ENCODE measurements around the gene XRRA1.
"Not testable (repeated sequence)": the region's sequence is repeated elsewhere in the genome, so short reads cannot be mapped to it uniquely, and the experiment has no call there.

The XRRA1 gene

DNA sequence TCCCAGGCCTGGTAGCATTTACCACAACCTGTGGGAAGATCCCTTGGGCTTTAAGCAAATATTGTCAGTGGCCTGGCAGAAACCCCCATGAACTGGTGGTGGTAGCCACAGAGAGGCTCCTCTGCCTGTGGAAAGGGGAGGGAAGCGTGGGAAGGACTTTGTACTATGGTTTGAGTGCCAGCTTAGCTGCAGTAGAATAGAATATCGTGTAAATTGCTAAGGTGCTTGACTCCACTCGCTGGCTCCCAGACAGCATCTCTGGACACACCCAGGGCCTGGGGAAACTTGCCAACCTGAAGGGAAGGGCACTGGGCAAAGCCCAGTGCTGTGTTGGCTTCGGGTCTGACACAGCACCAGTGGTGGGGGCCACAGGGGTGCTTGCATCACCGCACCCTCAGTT, 52.6 kb downstream of the XRRA1 start:
- no peak for DNase-seq (ENCODE audit: low read depth in 2 of 2, low spot score in 1 of 2)

DNA sequence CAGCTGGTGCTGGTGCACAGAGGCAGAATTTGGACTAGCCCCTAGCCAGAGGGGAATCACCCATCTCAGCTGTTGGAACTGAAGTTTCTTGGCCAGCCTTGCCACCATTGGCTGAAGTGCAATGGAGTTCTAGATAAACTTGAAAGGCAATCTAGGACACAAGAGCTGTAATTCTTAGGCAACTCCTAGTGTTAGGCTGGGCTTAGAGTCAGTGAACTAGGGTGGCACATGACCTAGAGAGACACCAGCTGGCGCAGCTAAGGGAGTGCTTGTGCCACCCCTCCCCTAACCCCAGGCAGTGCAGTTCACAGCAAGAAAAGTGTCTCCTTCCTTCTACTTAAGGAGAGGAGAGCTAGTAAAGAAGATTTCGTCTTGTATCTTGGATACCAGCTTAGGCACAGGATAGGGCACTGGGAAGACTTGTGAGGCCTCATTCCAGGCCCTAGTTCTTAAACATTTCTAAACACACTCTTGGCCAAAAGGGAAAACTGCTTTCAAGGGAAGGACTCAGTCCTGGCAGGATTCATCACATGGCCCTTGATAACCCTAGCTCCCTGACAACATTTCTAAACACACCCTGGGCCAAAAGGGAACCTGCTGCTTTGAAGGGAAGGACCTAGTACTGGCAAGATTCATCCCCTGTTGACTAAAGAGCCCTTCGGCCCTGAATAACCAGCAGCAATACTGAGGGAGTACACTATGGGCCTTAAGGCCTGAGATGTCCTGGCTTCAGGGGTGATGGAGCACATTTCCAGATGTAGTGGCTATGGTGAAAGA, 53.4 kb downstream of the XRRA1 start:
- DNase-seq (ENCODE audit: low read depth in 2 of 2, low spot score in 1 of 2): no peak

DNA sequence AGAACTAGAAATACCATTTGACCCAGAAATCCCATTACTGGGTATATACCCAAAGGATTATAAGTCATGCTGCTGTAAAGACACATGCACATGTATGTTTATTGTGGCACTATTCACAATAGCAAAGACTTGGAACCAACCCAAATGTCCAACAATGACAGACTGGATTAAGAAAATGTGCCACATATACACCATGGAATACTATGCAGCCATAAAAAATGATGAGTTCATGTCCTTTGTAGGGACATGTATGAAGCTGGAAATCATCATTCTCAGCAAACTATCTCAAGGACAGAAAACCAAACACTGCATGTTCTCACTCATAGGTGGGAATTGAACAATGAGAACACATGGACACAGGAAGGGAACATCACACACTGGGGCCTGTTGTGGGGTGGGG, 55.9 kb downstream of the XRRA1 start:
- DNase-seq (ENCODE audit: low read depth in 2 of 2, low spot score in 1 of 2): not testable (repeated sequence)

DNA sequence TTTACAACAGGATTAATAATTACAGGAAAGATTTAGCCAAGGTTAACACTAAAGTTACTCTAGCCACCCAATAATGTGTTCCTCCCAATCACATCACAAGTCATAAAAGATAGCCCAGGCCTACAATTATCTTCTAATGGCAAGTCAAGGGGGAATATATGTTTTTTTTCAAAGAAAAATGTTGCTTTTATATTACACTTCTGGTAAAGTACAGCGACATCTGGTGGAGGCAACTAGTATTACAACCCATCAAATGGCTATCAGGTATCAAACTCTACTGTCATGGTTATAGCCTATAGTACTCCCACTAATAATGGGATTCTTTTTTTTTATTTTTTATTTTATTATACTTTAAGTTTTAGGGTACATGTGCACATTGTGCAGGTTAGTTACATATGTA, 71.8 kb downstream of the XRRA1 start:
- DNase-seq (ENCODE audit: low read depth in 2 of 2, low spot score in 1 of 2): no peak

DNA sequence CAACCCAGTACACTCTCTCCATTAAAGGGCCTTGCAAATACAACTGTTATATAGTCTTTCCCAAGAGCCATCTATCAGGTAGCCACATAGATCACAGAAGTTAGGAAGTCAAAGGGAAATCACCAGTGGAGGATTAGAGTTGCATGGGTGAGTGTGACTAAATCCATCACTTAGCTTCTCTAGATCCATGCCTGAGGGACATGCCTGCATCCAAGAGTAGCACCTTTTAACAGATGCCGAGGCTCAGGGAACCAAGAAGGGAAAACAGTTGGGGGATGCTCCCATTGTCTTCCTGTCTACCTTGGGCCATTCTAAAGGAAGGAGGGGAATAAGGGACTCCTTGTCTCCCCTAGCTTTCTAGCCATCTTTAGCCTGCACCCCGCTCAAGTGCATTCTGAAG, 77.9 kb downstream of the XRRA1 start:
- no peak for DNase-seq (ENCODE audit: low read depth in 2 of 2, low spot score in 1 of 2)

DNA sequence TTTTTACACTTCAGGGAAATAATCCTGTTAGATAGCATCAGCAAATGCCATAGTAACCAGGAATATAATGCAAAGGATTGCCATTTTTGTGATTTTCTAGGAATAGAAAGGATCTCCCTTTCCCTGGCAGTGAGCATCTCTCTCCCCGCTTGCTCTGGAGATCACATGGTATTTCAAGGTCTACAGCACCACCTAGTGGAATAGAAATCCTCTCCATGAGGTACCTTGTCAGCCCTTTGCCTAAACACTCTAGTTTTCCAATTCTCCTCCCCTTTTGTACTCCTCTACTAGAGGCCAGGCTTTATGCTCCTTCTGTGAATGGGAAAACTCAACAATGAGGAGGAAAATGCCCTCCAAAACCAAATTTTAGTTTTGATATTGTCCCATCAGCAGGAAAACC, 78.4 kb downstream of the XRRA1 start:
- no peak for DNase-seq (ENCODE audit: low read depth in 2 of 2, low spot score in 1 of 2)

DNA sequence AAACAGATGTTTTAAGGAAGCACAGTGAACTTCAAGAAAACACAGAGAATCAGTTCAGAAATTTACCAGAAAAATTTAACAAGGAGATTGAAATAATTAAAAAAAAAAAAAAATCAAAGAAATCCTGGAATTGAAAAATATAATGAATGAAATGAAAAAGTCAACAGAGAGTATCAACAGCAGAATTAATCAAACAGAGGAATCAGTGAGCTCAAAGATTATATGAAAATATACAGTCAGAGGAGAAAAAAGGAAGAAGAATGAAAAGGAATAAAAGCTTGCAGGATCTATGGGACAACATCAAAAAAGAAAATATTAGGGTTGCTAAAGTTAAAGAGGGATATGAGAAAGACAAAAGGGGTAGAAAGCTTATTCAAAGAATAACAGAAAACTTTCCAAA, 82.3 kb downstream of the XRRA1 start:
- no peak for DNase-seq (ENCODE audit: low read depth in 2 of 2, low spot score in 1 of 2)

DNA sequence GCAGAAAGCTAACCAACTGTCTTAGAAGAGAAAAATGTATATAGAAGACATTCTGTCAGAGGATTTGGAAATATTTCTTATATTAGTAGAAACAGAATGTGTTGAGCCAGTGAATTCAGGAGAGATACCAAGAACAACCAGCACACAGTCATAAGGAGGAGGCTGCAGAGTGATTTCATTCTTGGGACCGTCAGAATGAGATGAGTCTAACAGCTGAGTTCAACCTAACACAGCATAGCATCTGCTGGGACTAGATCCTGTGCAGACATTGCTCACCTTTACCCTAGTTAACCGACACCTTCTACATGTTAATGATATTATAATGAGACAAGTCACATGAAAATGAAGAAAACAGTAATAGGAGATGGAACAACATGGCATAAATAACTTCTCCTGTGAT, 85.5 kb downstream of the XRRA1 start:
- no peak for DNase-seq (ENCODE audit: low read depth in 2 of 2, low spot score in 1 of 2)

DNA sequence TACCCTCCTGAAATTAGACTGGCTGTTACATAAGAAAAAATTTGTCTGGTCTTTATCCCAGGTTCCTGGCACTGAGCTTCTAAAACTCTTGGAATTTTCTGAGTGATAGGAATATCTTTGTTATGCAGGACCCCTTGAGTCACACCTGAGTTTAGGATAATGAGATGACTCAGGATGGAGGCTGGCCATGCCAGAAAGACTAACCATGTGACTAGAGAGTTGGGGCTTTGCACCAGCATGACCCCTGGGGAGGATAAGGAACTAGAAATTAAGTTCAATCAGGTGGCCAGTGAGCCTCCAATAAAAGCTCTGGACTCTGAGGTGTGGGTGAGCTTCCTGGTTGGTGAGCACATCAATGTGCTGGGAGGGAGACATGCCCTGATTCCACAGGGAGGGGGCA, 88.1 kb downstream of the XRRA1 start:
- no peak for DNase-seq (ENCODE audit: low read depth in 2 of 2, low spot score in 1 of 2)

DNA sequence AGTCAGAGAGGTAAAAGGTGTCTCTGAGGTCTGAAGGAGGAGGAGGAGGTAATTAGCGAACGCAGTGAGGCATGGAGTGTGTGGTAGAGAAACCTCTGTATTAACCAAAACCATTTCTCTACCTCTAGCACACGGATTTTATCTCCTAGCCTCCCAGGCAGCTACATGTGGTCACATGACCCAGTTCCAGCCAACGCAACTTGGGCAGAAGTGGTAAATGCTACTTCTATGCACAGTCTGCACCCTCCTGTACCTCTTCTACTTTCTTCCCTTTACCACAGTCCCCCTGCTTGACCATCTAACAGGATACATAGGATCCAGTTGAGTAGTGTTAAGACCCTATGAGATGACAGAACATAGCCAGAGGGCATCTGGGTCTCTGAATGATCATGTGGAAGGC, 95.7 kb downstream of the XRRA1 start:
- DNase-seq (ENCODE audit: low read depth in 2 of 2, low spot score in 1 of 2): no peak

DNA sequence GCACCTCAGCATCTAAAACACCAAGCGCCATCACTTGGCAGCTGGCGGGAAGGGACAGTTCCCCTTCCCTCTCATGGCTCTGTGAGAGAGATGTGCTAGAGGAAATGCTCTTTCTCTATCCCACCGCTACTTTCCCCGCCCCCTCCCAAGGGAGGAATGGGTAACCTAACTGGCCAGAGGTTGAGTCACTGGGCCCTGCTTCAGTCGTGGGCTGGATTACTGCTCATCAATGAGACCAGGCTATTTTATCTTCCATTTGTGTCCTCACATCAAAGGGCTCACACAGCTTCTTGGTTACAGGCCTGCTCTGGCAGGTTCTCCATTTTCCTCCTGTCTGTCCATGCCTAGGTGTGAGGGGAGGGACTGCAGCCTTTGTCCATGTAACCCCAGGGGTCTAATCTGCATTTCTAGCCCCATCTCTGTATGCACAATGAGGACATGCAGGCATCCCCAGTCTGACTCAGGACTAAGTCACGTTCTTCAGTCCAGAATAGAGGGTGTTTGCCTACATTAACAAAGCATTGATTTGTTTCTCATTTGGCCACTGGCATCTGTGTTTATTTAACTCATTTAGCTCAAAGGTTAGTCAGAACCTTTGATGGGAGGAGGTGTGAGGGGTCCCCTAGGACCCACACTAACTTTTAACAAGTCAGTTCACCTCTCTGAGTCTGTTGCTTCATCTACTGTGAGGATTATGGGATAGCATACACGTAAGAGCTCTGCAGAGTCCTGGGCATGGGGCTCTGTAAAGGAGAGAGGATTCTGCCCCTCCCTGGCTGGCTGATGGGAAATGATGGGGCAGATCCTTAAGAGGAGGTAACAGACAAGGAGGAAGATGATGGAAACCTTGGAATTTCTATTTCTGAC, 99.1 kb downstream of the XRRA1 start:
- no peak for DNase-seq (ENCODE audit: low read depth in 2 of 2, low spot score in 1 of 2)

DNA sequence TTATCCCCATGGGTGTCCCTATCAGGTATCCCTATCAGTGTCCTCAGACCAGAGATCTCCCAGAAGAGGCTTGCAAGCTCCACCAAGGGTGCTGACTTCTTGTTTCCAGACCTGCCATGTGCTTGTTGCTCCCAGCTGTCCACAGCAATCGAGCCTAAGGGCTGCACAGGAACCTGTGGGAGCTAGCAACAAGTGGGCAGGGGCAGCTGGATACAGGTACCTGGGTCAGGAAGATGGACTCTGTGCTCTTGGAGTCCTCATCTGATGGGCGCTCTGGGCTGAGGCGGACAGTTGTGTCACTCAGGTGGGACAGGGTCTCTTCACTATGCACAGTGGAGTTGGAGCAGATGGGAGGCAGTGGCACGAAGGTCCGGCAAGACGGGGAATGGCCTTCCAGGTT, 101.0 kb downstream of the XRRA1 start:
- DNase-seq (ENCODE audit: low read depth in 2 of 2, low spot score in 1 of 2): no peak

DNA sequence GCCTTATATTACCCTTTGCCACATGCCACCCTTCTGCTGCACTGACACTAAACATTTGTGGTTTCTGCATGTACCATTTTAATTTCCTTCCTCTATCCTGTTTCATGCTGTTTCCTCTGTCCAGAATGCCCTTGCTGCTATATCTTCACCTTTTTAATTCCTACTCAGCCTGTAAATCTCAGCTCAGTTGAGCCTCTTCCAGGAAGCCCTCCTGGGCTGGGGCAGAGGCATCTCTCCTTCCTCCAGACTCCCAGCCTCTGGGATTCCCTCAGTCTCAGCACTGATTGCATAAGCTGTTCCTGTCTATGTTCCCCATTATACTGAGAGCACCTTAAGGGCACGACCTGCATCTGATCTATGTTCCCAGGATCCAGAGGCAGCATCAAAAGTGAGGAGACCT, 101.5 kb downstream of the XRRA1 start:
- DNase-seq (ENCODE audit: low read depth in 2 of 2, low spot score in 1 of 2): no peak

DNA sequence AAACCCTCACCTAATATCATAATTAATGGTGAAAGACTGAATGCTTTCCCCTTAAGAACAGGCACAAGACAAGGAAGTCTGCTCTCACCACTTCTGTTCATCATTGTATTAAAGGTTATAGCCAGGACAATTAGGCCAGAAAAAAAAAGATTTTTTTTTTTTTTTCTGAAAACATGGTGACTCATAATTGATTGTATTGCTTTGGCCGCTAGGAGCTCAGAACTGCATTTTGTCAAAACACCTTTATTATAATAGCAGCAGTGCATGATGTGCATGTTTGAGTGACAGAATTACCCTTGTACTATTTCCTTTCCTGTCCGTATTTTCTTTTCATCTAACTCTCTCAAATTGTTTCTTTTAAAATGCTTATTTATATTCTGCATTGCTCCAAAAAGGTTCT, 102.1 kb downstream of the XRRA1 start:
- DNase-seq (ENCODE audit: low read depth in 2 of 2, low spot score in 1 of 2): no peak

DNA sequence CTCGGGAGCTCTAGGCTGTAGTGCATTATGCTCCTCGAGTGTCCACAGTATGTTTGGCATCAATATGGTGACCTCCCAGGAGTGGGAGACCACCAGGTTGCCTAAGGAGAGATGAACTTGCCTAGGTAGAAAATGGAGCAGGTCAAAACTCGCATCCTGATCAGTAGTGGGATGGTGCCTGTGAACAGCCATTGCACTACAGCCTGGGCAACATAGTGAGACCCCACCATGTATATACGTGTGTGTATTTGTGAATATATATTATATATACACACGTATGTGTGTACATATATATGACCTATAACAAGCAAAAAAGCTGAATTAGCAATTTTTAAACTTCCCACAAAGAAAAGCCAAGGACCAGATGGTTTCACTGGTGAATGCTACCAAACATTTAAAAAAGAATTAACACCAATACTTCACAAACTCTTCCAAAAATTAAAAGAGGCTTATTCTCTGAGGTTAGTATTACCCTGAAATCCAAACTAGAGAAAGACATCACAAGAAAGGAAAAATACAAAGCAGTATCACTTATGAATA, 102.8 kb downstream of the XRRA1 start:
- no peak for DNase-seq (ENCODE audit: low read depth in 2 of 2, low spot score in 1 of 2)

DNA sequence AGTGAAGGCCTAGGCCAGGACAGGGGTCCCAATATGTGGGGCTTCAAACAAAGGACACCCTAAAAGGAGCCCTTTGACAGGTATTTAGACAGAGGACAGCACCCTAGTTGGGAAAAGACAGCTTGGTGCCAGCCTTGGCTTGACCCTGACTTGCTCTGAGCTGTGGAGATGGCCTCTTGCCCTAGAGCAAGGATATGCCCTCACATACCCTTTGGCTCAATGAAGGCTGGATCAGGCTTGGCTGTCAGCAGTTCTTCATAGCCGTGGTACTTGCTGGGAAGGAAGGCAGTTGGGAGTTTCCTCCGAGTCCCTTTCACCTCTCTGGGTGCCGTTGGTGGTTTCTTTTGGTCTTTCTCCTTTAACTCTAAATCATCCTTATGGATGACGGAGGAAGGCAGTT, 104.0 kb downstream of the XRRA1 start:
- no peak for DNase-seq (ENCODE audit: low read depth in 2 of 2, low spot score in 1 of 2)

DNA sequence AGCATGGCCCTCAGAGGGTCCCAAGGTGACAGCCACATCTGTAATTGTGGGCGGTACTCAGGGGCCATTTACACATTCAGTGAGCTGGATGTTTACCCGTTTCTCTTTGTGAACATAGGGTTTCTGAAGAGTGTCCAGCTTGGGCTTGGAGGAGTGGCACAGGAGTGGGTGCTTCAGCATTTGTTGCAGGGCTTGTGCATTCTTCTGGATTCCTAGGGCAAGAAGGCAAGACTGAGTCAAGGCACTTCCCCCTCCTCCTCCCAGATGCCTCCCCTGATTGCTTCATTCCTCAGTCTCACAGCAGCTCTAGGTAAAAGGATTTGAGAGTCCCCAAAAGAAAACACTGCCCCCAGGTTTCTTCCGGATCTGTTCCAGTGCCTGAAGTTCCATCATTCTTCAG, 104.8 kb downstream of the XRRA1 start:
- DNase-seq (ENCODE audit: low read depth in 2 of 2, low spot score in 1 of 2): no peak

DNA sequence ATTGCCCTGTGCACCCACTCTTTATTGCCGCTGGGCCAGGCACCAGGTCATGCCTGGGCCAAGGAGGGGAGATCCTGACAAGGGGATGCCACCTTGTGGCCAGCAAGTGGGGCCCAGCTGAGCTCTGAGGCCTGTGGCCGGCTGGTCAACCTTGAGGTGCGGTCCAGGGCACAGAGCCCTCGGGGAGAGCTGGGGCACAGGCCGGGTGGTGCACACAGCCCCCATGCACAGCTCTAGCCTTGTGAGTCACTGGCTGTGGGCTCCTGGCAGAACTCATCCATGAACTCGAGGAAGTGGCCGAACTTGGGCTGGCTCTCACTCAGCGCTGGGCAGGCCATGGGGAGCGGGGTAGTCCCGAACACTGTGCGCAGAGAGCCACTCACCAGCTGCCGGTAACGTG, 105.9 kb downstream of the XRRA1 start:
- DNase-seq (ENCODE audit: low read depth in 2 of 2, low spot score in 1 of 2): no peak

DNA sequence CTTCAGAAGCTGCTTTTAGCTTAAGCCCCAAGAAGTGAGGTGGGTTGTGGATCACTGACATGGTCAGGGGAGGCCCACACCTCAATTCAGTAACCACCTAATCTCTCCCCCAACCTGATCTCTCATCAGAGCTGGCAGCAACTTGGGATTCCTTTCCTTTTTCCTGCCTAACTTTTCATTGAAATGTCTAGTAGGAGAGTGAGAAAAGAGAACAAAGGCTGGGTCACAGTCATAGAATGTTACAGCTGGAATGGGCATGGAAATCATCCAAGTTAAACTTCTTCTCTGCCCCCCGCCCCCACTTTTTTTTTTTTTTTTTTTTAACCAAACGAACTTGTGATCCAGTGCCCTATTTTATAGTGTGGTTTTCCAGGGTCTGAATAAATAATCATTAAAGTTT, 108.4 kb downstream of the XRRA1 start:
- DNase-seq (ENCODE audit: low read depth in 2 of 2, low spot score in 1 of 2): no peak

DNA sequence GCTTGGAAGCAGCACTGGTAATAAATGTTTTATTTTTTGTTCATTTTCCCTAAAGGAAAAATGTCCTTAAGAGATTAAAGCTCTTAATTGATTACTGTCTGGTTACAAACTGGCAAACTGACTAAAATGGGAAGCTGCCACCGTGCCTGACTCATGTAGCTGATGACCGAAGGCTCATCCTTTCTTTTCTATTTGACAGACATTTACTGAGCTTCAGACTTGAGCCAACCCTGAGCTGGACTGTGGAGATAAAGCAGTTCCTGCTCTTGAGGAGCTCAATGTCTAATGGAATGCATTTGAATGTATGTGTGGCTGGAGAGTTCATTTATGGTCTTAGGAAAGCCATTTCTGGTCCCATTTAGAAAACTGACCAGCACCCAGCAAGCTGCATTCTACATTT, 108.9 kb downstream of the XRRA1 start:
- no peak for DNase-seq (ENCODE audit: low read depth in 2 of 2, low spot score in 1 of 2)

DNA sequence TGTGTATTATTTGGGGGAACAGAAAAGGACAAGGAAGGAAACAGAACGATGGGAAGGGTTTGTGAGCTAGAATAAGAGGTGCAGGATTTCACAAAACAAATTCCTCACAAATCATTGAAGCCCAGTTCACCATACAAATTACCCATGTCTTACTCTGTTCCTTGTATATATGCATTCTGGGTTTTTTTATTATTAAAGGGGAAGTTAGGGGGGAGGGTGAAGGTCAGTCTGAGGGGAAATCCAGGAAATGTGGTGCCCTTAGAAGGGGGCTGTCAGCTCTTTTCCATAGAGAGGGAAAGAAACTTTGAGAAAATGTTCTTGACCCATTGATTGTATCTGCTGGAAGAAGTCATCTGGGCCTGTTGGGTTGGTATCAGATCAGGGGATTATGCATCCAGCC, 109.4 kb downstream of the XRRA1 start:
- DNase-seq (ENCODE audit: low read depth in 2 of 2, low spot score in 1 of 2): no peak

DNA sequence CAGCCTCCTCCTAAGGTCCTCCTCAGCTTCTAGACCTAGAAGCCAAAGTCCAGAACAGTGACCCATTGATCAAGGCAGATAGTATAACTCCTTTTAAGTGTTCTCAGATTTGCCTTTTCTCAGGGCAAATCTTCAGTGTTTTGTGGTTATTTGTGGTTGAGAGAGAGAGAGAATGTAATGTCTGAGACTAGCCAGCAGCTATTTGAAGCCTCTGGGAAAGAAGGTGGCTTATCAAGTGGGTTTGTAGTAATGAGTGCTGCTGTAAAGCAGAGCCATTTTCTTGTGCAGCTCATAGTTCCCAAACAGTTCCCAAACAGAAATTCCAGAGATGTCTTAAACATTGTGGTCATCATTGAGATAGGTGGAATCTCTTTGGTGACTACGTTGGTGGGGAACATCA, 110.7 kb downstream of the XRRA1 start:
- DNase-seq (ENCODE audit: low read depth in 2 of 2, low spot score in 1 of 2): no peak
